BLaER1 treated with 17β-estradiol and CSF1 and Interleukin-3, amounts not matched to agents 10 nM and 100 nM (cell line): ENCODE measurements around the gene GALNT9.

ENCODE experiments used
- H3K27ac ChIP-seq, 11 experiments: shearing (Covaris generic); formaldehyde crosslinking; 2 replicates each; pipeline ENCODE4 v1.8.1; 2022
- H3K27me3 ChIP-seq, 11 experiments: shearing (Covaris generic); formaldehyde crosslinking; 2 replicates each; pipeline ENCODE4 v1.8.1; 2022
- H3K36me3 ChIP-seq, 11 experiments: shearing (Covaris generic); formaldehyde crosslinking; 2 replicates each; pipeline ENCODE4 v1.8.1; 2022
- H3K4me1 ChIP-seq, 10 experiments: shearing (Covaris generic); formaldehyde crosslinking; 2 replicates each; pipeline ENCODE4 v1.8.1; 2022
- H3K4me2 ChIP-seq, 11 experiments: shearing (Covaris generic); formaldehyde crosslinking; 2 replicates each; pipeline ENCODE4 v1.8.1; 2022
- H3K4me3 ChIP-seq, 10 experiments: shearing (Covaris generic); formaldehyde crosslinking; 2 replicates each; pipeline ENCODE4 v1.8.1; 2022
- H3K9ac ChIP-seq, 11 experiments: shearing (Covaris generic); formaldehyde crosslinking; 2 replicates each; pipeline ENCODE4 v1.8.1; 2022
- H3K9me3 ChIP-seq, 11 experiments: shearing (Covaris generic); formaldehyde crosslinking; replicated peaks in 1 of 11; 2 replicates each; pipeline ENCODE4 v1.8.1; 2022
- H4K20me1 ChIP-seq, 11 experiments: shearing (Covaris generic); formaldehyde crosslinking; 2 replicates each; pipeline ENCODE4 v1.8.1; 2022
- Cebpa-rat ChIP-seq, 11 experiments: shearing (Covaris generic); IDR thresholded peaks; 2 replicates each; pipeline ENCODE4 v1.8.1; 2022

The GALNT9 gene

DNA sequence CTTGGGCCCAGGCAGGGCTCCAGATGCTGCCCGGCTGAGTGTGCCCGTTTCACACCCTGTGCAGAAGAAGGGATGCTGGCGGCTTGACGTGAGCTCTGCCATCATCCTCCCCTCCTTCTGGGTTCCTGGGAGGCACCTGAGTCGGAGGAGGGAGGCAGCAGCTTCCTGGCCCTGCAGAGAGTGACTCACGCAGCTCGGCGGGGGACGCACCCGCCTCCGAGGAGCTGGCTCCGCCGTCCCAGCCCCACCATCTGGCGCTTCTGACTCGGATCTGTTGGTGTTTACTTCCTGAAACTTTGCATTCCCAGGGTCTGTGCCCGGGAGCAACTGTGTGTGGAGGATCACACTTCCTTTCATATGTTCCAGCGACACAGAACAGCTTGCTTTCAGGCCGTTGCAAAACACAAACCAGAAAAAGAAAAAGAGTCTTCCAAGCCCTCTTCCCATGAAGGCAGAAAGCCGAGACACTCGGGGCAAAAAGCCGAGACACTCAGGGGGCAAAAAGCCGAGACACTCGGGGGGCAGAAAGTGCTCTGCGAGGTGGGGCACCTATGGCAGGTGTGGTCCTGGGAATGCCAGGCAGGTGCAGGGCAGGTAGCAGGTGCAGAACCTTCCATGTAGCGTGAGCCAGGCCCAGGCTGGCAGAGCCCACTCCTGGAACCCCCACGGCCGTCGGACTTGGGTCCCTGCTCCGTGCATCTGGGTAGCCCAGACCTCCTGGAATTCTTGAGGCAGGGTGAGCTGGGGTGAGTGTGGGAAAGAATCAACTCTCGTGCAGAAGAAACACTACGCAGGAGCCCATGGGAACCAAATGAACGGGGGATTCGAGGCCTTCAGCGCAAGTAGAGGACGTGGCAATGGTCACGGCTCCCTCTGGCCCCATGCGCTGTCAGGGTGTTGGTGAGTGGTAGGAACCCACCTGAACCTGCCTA, 27.6 kb upstream of the GALNT9 start:
- Histone ChIP-seq H3K4me2 (peak overlapping the region; percentile 80 to 94 (median 87)), H3K9me3 (peaks cover 0 to 15% (median 0%) of the 10 kb centered on the region in 11 experiments; a peak in 7 of 22 replicates), H4K20me1 (peaks cover 0 to 43% (median 0%) of the 10 kb centered on the region in 11 experiments; a peak in 7 of 22 replicates), H3K9ac (peak overlapping the region in 8 of 11 experiments; percentile 2 to 50 (median 28); a peak in 11 of 22 replicates), H3K36me3 (no peaks in the 10 kb centered on the region), H3K27me3 (peaks cover 5 to 59% (median 32%) of the 10 kb centered on the region in 11 experiments; a peak in 20 of 22 replicates), H3K4me3 (peak overlapping the region in 3 of 10 experiments; percentile 9 to 17 (median 12); a peak in 3 of 20 replicates), H3K4me1 (peaks cover 54 to 81% (median 73%) of the 10 kb centered on the region in 10 experiments), H3K27ac (peak overlapping the region in 7 of 11 experiments; percentile 22 to 75 (median 48); a peak in 11 of 22 replicates)
- no peak for TF ChIP-seq Cebpa-rat (IDR thresholded peaks at IDR 0.05)

DNA sequence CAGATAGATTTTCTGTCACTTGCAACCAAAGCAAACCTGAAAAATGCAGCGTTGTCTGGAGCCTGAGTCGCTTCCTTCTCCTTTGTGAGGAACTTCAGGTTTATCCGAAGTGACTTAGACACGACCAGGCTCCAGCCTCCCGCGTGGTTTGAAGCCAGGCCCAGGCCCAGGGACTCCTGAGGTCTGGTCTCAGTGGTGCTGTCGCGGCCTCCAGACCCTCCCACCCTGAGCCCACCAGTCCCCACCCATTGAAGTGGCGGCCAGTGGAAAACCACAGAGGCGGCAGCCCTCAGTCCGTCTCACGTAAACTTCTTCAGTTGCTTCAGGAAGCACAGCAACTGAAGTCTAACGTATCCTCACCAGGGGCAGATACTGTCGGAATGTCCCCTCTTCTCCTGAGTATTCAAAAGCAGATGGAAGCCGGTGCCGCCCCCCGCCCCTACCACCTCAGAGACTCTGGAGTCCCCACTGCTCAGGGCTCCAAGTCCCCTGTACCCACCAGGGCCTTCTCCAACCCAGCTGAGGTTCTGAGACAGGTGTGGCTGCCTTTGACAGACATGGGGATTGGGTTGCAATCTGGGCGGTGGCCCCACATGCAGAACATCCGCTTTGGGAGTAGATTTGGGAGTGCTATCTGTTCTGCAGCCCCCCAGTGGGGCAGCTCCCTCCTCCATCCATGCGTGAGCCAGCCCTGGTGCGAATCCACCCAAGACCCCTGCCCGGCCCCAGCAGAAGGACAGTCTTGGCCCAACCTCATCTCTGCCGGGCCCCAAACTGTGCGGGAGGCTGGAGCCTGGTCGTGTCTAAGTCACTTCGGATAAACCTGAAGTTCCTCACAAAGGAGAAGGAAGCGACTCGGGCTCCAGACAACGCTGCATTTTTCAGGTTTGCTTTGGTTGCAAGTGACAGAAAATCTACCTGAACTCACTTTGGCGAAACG, 26.6 kb upstream of the GALNT9 start:
- no peak for TF ChIP-seq Cebpa-rat (IDR thresholded peaks at IDR 0.05)
- Histone ChIP-seq H3K27ac (peak overlapping the region in 3 of 11 experiments; percentile 55 to 75 (median 69); a peak in 5 of 22 replicates), H3K9me3 (peaks cover 0 to 15% (median 0%) of the 10 kb centered on the region in 11 experiments; a peak in 7 of 22 replicates), H4K20me1 (peaks cover 0 to 43% (median 0%) of the 10 kb centered on the region in 11 experiments; a peak in 7 of 22 replicates), H3K4me3 (0 out of 20 replicates have a peak overlapping the region, but pooled peaks of 1 of the 10 experiments have one; percentile 9), H3K27me3 (peaks cover 5 to 66% (median 32%) of the 10 kb centered on the region in 11 experiments; a peak in 20 of 22 replicates), H3K36me3 (no peaks in the 10 kb centered on the region), H3K4me2 (peak overlapping the region; percentile 80 to 94 (median 87)), H3K9ac (peak overlapping the region in 3 of 11 experiments; percentile 3 to 40 (median 33); a peak in 3 of 22 replicates), H3K4me1 (peaks cover 54 to 90% (median 80%) of the 10 kb centered on the region in 10 experiments)

DNA sequence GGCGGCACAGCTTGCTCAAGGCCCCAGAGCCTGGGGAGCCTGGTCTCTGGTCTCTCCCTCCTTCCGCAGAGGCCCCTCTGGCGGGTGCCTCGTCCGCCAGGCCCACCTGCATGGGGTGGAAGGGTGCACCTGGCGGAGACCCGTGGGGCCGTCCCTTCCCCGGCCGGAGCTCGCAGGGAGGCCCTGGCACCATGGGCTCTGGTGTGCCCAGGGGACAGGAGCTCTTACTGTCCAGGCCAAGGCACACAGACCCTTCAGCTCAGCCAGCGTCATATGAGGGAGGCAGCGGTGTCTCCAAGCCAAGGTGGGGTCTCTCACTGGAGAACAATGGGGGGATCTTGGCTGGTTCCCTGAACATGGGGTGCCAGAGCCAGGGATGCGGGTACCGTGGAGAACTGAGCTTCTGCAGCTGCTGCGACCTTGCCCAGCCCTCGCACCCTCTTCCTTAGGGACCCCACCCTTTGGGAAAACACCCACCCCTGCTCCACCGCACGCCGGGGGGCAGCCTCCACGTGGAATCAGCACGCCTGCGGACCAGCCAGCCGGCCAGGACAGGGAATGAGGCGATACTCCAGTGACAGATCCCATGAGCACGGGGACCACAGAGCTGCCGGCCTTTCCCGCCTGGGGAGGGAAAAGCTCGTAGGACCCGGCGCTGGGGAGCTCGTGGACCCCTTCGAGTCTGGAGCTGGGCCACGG, 25.7 kb upstream of the GALNT9 start:
- Histone ChIP-seq H3K4me1 (peaks cover 49 to 86% (median 75%) of the 10 kb centered on the region in 10 experiments), H3K4me3 (peak overlapping the region in 1 of 10 experiments; percentile 28; a peak in 1 of 20 replicates), H3K36me3 (no peaks in the 10 kb centered on the region), H3K4me2 (peak overlapping the region; percentile 80 to 94 (median 87)), H3K27me3 (peaks cover 5 to 60% (median 32%) of the 10 kb centered on the region in 11 experiments; a peak in 20 of 22 replicates), H3K27ac (peak overlapping the region in 3 of 11 experiments; percentile 55 to 75 (median 69); a peak in 5 of 22 replicates), H3K9ac (peak overlapping the region in 3 of 11 experiments; percentile 24 to 66 (median 40); a peak in 4 of 22 replicates), H4K20me1 (peaks cover 0 to 35% (median 0%) of the 10 kb centered on the region in 11 experiments; a peak in 7 of 22 replicates), H3K9me3 (peaks cover 0 to 15% (median 0%) of the 10 kb centered on the region in 11 experiments; a peak in 7 of 22 replicates)
- no peak for TF ChIP-seq Cebpa-rat (IDR thresholded peaks at IDR 0.05)

DNA sequence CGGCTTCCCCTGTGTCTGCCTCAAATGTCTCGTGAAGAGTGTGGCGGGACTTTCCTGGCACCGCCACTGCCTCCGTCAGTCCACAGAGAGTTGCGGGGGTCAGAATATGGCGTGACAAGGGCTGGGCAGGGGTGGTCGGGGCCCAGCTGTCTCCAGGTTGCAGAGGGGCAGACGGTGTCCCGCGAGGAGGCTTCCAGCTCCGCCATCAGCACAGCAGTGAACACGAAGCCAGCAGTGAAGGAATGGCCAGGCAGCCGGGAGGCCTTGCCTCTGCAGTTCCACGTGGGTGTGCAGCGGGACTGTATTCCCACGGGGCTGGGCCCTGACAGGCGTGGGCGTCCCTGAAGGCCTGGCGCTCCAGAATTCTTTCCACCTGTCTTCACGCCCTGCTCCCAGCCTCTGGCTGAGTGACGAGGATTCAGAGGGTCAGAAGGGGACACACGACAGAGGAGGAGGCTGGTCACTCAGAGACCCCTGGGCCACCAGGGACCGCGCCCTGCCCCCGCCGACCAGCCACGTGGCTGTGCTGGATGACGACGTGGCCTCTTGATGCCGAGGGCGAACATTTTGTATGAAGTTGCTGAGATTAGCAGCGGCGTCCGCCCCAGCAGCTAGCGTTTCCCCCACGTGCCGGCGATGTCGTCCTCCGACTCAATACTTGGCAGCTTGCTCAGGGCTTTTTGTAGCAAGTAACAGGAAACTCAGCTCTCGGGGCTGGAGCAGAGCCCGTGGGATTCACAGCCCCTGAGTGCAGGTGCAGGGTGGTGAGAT, 25.0 kb upstream of the GALNT9 start:
- H3K27ac ChIP-seq: peak overlapping the region in 4 of 11 experiments; percentile 46 to 75 (median 62); a peak in 6 of 22 replicates
- H3K9me3 ChIP-seq: peaks cover 0 to 12% (median 0%) of the 10 kb centered on the region in 11 experiments; a peak in 7 of 22 replicates
- H3K27me3 ChIP-seq: peaks cover 5 to 53% (median 32%) of the 10 kb centered on the region in 11 experiments; a peak in 20 of 22 replicates
- peak in 1 of 11 experiments; percentile 70; a peak in 1 of 22 replicates for TF ChIP-seq Cebpa-rat (IDR thresholded peaks at IDR 0.05)
- peak overlapping the region in 3 of 10 experiments; percentile 8 to 28 (median 8); a peak in 2 of 20 replicates for H3K4me3 ChIP-seq
- no peaks in the 10 kb centered on the region for H3K36me3 ChIP-seq
- peaks cover 0 to 33% (median 0%) of the 10 kb centered on the region in 11 experiments; a peak in 6 of 22 replicates for H4K20me1 ChIP-seq
- H3K4me2 ChIP-seq: peak overlapping the region; percentile 80 to 94 (median 87)
- peak overlapping the region in 3 of 11 experiments; percentile 24 to 66 (median 61); a peak in 6 of 22 replicates for H3K9ac ChIP-seq
- H3K4me1 ChIP-seq: peaks cover 42 to 79% (median 67%) of the 10 kb centered on the region in 10 experiments

DNA sequence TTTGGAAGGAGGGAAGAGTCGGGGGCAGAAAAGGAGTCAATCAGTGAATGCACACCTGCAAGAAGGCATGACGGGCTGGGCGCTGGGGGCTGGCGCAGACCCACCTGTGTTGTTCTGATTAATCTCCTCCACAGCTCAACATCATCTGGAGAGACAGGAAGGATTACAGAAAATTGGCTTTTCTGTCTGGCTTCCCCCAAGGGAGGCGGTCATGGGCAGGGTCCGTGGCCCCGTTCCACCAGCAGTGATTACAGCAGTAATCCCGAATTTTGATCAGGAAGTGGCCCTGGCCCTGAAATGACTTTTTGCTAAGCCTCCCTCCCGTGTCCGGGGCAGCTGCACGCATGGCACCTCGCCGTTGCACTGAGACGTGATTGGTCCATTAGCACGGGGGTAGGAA, 24.4 kb upstream of the GALNT9 start:
- H3K4me2 ChIP-seq: peak overlapping the region; percentile 80 to 94 (median 87)
- no peak for TF ChIP-seq Cebpa-rat (IDR thresholded peaks at IDR 0.05)
- peaks cover 41 to 78% (median 66%) of the 10 kb centered on the region in 10 experiments for H3K4me1 ChIP-seq
- peak overlapping the region in 3 of 11 experiments; percentile 55 to 75 (median 69); a peak in 4 of 22 replicates for H3K27ac ChIP-seq
- peaks cover 5 to 53% (median 32%) of the 10 kb centered on the region in 11 experiments; a peak in 20 of 22 replicates for H3K27me3 ChIP-seq
- H3K9ac ChIP-seq: peak overlapping the region in 2 of 11 experiments; percentile 61 to 66; a peak in 3 of 22 replicates
- H3K9me3 ChIP-seq: peaks cover 0 to 6% (median 0%) of the 10 kb centered on the region in 11 experiments; a peak in 7 of 22 replicates
- no peaks in the 10 kb centered on the region for H3K36me3 ChIP-seq
- H4K20me1 ChIP-seq: peaks cover 0 to 33% (median 0%) of the 10 kb centered on the region in 11 experiments; a peak in 6 of 22 replicates
- H3K4me3 ChIP-seq: peak overlapping the region in 1 of 10 experiments; percentile 8; a peak in 2 of 20 replicates

DNA sequence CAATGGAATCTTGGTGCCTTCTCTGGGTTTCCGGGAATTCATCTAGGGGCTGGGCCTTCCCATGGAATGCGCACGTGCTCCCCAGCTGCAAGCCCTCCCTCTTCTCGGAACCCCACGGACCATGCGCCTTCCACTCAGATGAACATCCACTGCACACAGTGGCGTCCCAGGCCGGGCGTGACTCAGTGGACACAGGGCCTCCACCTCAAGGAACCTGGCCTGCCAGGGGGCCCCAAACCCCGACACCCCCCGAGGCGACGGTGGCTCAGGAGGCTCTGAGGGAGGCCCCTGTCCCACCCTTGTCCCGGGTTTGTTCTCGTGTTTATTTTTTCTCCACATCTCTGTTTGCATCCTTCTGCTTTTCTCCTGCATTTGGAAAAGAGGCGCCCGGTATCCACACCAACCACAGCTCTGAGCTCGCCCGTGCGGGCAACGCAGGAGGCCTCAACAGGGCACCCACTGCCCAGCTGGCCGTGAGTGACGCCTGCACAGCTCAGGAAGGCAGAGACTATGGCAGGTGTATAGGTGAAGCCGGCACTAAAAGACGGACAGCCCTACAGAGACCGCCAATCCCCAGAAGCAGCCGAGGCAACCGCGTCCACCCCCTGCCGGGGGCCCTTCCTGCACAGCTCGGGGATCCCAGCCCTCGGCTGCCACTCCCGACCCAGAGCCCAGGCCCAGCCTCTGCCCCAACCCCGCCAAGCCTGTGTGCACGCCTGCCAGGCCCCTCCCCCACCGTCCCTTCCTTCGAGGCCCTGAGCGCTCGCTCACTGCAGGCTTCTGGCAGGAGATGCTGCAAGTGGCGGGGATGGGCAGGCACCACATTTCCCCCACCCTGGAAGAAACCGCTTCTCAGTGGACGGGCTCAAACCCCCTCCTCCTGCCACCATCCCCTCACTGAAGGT, 23.8 kb upstream of the GALNT9 start:
- Histone ChIP-seq H3K4me1 (peaks cover 41 to 74% (median 65%) of the 10 kb centered on the region in 10 experiments), H3K27ac (peak overlapping the region in 1 of 11 experiments; percentile 75; a peak in 1 of 22 replicates), H3K27me3 (peaks cover 5 to 53% (median 32%) of the 10 kb centered on the region in 11 experiments; a peak in 20 of 22 replicates), H3K9ac (no peak overlapping the region), H3K4me2 (peak overlapping the region in 10 of 11 experiments; percentile 80 to 94 (median 86); a peak in 19 of 22 replicates), H4K20me1 (peaks cover 0 to 33% (median 0%) of the 10 kb centered on the region in 11 experiments; a peak in 6 of 22 replicates), H3K36me3 (no peaks in the 10 kb centered on the region), H3K9me3 (no peaks in the 10 kb centered on the region), H3K4me3 (no peak overlapping the region)
- no peak for TF ChIP-seq Cebpa-rat (IDR thresholded peaks at IDR 0.05)
